Spleen (tissue), 11 donors: ENCODE results near the gene TRERF1. TPM values are rescaled to one million over a fixed set of nuclear protein-coding genes. Genes with fewer than 3 reads are reported as not detected.

Experiments used
- DNase-seq: peaks from one replicate; pipeline ENCODE4 v3.0.0-alpha.2; 2020
- H3K27ac ChIP-seq, 8 donors: fragments of 200-600 bp; sonication (generic) in 7 of 8; 1 replicate in 4 of 8; 2 replicates in 4 of 8; pipeline versions ENCODE4 v1.5.0 to v1.8.0; 2016 to 2021; ENCODE audit warnings: inconsistent platforms in 4 of 8, mild to moderate bottlenecking in 4 of 8, moderate library complexity in 1 of 8
- H3K27me3 ChIP-seq, 7 donors: fragments of 200-600 bp; sonication (generic) in 6 of 7; replicated peaks in 1 of 7; 1 replicate in 4 of 7; 2 replicates in 3 of 7; pipeline versions ENCODE4 v1.5.0 to v1.8.0; 2016 to 2021; ENCODE audit warnings: inconsistent platforms in 3 of 7, mild to moderate bottlenecking in 1 of 7
- H3K36me3 ChIP-seq, 6 donors: fragments of 200-600 bp; sonication (generic) in 5 of 6; 1 replicate in 4 of 6; 2 replicates in 2 of 6; pipeline versions ENCODE4 v1.5.0 to v1.8.0; 2016 to 2021; ENCODE audit warnings: inconsistent platforms in 2 of 6
- H3K4me1 ChIP-seq, 6 donors: fragments of 200-600 bp; sonication (generic) in 5 of 6; 1 replicate in 3 of 6; 2 replicates in 3 of 6; pipeline versions ENCODE4 v1.5.0 to v1.8.0; 2016 to 2021; ENCODE audit warnings: inconsistent platforms in 3 of 6
- H3K4me3 ChIP-seq, 8 donors: fragments of 200-600 bp; sonication (generic) in 7 of 8; 1 replicate in 4 of 8; 2 replicates in 4 of 8; pipeline versions ENCODE4 v1.5.0 to v1.8.0; 2016 to 2021; ENCODE audit warnings: inconsistent platforms in 4 of 8, mild to moderate bottlenecking in 4 of 8, moderate library complexity in 2 of 8
- H3K9me3 ChIP-seq, 8 donors: fragments of 200-600 bp; sonication (generic) in 7 of 8; 1 replicate in 4 of 8; 2 replicates in 4 of 8; pipeline versions ENCODE4 v1.5.0 to v1.8.0; 2016 to 2021; ENCODE audit warnings: inconsistent platforms in 4 of 8
- POLR2A ChIP-seq, 3 donors: fragments of 450-650 bp; IDR thresholded peaks; one replicate each; pipeline ENCODE4 v1.5.1; 2017; ENCODE audit warnings: antibody characterized with exemption in 3 of 3, mild to moderate bottlenecking in 1 of 3
- POLR2AphosphoS5 ChIP-seq, 3 donors: sonication (generic); formaldehyde crosslinking; IDR thresholded peaks; one replicate each; pipeline ENCODE4 v1.5.1; 2017; ENCODE audit warnings: antibody characterized with exemption in 3 of 3
- WGBS, 5 donors: extraction: QIAGEN DNeasy Blood & Tissue Kit in 3 of 5; methylation state at CpG; one replicate each; pipeline versions ENCODE4 v1.1.5 to v1.1.7; 2013 to 2018; 5-methylcytosine and 5-hydroxymethylcytosine counted together
- intact Hi-C: fragments of 100-400 bp; cut with DNase I; formaldehyde crosslinking; loops from one replicate; pipeline ENCODE4 v1.15.0; 2023; ENCODE audit warnings: low total_unique reads
- polyA plus RNA-seq, 3 donors: library from polyadenylated mRNA; stranded (reverse); fragments of 200-250 nt; gene quantifications; one replicate each; pipeline ENCODE4 v1.2.1, GENCODE V29; 2013
- total RNA-seq, 7 donors: library from RNA; depleted of rRNA in 3 of 7; stranded (reverse); fragments of >200 nt in 3 of 7; fragmentation: NEBNext Ultra II Directional in 4 of 7; extraction: Animal tissue kit (Norgen Biotek cat#: 25700) in 4 of 7; gene quantifications; one replicate each; pipeline versions ENCODE4 v1.1.0 to v1.2.1, GENCODE V29; 2016 to 2021
- TF ChIP-seq, protein P1 (sequence below), 11 experiments: fragments of 200-600 bp in 7 of 11; fragments of 450-650 bp in 4 of 11; sonication (generic) in 4 of 11; IDR thresholded peaks in 8 of 11; conservative IDR thresholded peaks in 3 of 11; 1 replicate in 7 of 11; 2 replicates in 4 of 11; pipeline versions ENCODE4 v1.4.0 to v1.8.0; 2016 to 2021; ENCODE audit warnings: antibody characterized with exemption in 11 of 11, inconsistent platforms in 4 of 11, mild to moderate bottlenecking in 1 of 11
- donor health status: healthy with polysubstance abuse.
- donor health status: DM: no; HTN: no; CAD: no; lungs with moderate emphysema.
- donor health status: DM: no; HTN: no; CAD: no.
- donor health status: Bipolar disorder and iron deficiency.
- donor health status: healthy.
- donor health status: DM: no; HTN: no; CAD: no.
- donor health status: DM: yes; HTN: yes; CAD: no.

Gene TRERF1
- total and polyA plus RNA-seq, 10 donors = 1.5 to 16.9 (median 12.4) TPM

DNA sequence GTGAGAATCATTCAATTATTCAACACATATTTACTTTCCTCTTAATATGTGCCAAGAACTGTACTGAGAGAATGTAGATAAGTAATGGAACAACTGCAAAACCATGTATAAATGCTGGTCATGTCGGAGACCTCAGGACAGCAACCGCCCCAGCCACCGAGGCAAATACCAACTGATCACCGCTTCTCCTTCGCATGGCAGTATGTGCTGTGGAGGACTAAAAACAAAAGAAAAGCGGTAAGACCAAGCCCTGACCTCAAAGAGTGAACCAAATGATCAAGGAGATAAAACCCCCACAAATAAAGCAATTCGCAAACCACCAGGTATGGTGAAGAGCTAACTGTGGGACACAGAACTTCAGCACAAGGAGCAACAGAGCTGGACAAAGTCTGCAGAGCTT is 104.3 kb downstream of the TRERF1 start:
- Histone ChIP-seq H3K4me1 (peaks cover 0 to 16% (median 2%) of the 10 kb centered on the region in 6 donors), H3K9me3 (no peaks in the 10 kb centered on the region), H3K27me3 (no peaks in the 10 kb centered on the region), H3K27ac (no peak overlapping the region), H3K36me3 (no peaks in the 10 kb centered on the region), H3K4me3 (no peak overlapping the region)
- WGBS, 5 donors = 83 to 96% (median 94%) methylated on average over 7 of the region's 7 CpGs
- intact Hi-C loops = no loop called here
- TF ChIP-seq, protein P1, sequence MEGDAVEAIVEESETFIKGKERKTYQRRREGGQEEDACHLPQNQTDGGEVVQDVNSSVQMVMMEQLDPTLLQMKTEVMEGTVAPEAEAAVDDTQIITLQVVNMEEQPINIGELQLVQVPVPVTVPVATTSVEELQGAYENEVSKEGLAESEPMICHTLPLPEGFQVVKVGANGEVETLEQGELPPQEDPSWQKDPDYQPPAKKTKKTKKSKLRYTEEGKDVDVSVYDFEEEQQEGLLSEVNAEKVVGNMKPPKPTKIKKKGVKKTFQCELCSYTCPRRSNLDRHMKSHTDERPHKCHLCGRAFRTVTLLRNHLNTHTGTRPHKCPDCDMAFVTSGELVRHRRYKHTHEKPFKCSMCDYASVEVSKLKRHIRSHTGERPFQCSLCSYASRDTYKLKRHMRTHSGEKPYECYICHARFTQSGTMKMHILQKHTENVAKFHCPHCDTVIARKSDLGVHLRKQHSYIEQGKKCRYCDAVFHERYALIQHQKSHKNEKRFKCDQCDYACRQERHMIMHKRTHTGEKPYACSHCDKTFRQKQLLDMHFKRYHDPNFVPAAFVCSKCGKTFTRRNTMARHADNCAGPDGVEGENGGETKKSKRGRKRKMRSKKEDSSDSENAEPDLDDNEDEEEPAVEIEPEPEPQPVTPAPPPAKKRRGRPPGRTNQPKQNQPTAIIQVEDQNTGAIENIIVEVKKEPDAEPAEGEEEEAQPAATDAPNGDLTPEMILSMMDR (IDR thresholded peaks at IDR 0.05 in 8 of 11, conservative IDR thresholded peaks at IDR 0.05 in 3 of 11) = no peak
- TF ChIP-seq POLR2AphosphoS5 (IDR thresholded peaks at IDR 0.05) (no peak), POLR2A (IDR thresholded peaks at IDR 0.05) (no peak)
- DNase-seq = no peak

DNA sequence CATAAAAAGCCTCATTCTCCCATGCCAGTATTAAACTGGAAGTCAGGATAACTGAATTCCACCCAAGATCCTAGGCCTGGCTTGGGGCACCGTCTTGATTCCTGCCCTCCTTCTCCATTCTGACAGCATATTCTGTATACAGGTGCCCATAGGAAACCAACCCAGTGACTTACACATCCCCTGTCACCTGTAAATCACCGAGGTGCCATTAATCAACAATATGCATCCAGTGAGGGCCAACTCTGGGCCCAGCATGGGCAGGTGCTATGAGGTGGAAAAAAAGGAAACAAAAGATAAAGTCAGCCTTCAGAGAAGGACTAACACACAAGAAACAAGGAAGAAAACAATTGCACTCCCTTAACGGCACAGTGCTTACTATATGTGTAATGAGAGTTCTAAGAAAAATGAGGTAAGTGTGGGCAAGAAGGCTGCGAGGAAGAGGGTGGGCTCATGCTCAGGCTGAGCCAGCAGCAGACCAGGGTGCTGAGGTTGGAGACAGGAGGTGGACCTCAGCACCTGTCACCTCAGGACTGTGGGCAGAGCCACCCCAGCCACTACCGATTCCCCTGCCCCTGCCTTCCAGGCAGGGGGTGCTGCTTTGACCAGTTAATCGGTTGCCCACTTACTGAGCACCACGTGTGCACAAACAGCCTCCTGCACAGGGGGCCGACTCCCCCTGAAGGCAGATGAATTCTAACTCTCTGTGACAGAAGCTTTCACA is 105.9 kb downstream of the TRERF1 start:
- intact Hi-C loops = no loop called here
- TF ChIP-seq POLR2AphosphoS5 (IDR thresholded peaks at IDR 0.05) (peak in 1 of 3 donors; percentile 17), POLR2A (IDR thresholded peaks at IDR 0.05) (no peak)
- Histone ChIP-seq H3K36me3 (no peaks in the 10 kb centered on the region), H3K27me3 (no peaks in the 10 kb centered on the region), H3K4me1 (peaks cover 0 to 16% (median 2%) of the 10 kb centered on the region in 6 donors), H3K27ac (peak overlapping the region in 1 of 8 donors; percentile 17), H3K4me3 (no peak overlapping the region), H3K9me3 (no peaks in the 10 kb centered on the region)
- WGBS, 5 donors = 67 to 79% (median 78%) methylated on average over 8 of the region's 8 CpGs
- no peak for DNase-seq

DNA sequence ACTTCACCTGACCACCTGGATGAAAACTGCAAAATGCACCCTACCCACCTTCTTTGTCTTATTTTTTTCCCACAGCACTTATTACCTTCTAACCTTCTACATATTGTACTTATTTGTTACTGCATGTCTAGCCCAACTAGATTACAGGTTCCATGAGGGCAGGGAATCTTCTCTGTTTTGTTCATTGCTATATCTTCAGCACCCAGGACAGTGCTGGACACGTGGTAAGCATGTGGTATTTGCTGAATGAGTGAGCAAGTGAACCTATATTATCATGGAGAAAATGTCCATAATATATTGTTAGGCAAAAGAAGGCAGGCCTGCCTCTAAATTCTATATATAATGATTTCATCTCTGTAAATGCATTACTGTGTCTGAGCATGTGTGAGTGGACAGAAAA is 107.0 kb downstream of the TRERF1 start:
- no peaks in the 10 kb centered on the region for H3K36me3 ChIP-seq
- H3K27ac ChIP-seq = no peak overlapping the region
- H3K4me1 ChIP-seq = peaks cover 0 to 16% (median 2%) of the 10 kb centered on the region in 6 donors
- H3K4me3 ChIP-seq = no peak overlapping the region
- 69 to 83% (median 76%) methylated on average over 1 of the region's 1 CpG for WGBS, 5 donors
- intact Hi-C loops = no loop called here
- TF ChIP-seq POLR2A (IDR thresholded peaks at IDR 0.05) = no peak
- no peak for TF ChIP-seq POLR2AphosphoS5 (IDR thresholded peaks at IDR 0.05)
- TF ChIP-seq, protein P1 (IDR thresholded peaks at IDR 0.05 in 8 of 11, conservative IDR thresholded peaks at IDR 0.05 in 3 of 11) = no peak
- no peak for DNase-seq
- H3K27me3 ChIP-seq = no peaks in the 10 kb centered on the region
- no peaks in the 10 kb centered on the region for H3K9me3 ChIP-seq

DNA sequence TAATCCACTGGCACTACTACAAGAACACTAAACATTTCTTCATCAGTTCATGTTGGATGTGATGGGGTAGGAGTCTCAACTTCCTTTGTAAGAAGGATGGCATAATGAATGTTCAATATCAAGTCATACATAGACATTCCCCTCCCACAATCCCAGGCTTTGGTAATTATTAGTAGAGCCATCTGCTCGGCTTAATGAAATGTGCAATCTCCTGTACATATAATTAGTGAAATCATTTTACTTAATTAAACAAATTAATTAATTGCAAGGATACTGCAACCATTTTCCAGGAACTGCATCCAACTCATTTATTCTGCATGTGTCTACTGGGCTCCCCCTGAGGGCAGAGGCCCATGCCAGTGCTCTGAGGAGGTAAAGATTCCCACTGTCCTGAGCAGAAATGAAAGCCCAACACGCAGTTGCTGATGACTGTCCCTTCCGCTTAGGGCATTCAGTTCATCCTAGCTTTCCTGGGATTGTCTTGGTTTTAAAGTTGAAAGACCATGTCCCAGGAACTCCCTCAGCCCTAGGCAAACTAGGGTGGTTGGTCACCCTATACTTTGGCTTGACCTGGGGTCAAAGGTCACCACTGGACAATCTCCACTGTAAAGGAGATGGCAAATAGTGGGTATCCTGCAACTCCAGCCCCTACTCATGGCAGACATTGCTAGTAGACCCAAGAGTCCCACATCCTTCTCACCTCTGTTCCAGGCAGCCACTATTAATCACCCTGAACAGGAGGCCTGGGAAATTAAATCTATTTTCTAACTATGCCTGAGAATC is 109.8 kb downstream of the TRERF1 start:
- no peak for DNase-seq
- Histone ChIP-seq H3K9me3 (no peaks in the 10 kb centered on the region), H3K27ac (no peak overlapping the region), H3K36me3 (no peaks in the 10 kb centered on the region), H3K27me3 (no peaks in the 10 kb centered on the region), H3K4me1 (peaks cover 0 to 16% (median 2%) of the 10 kb centered on the region in 6 donors), H3K4me3 (no peak overlapping the region)
- intact Hi-C loops = no loop called here
- TF ChIP-seq POLR2A (IDR thresholded peaks at IDR 0.05) (no peak), POLR2AphosphoS5 (IDR thresholded peaks at IDR 0.05) (no peak)
- TF ChIP-seq, protein P1 (IDR thresholded peaks at IDR 0.05 in 8 of 11, conservative IDR thresholded peaks at IDR 0.05 in 3 of 11) = no peak
- 94 to 100% (median 96%) methylated on average over 3 of the region's 3 CpGs for WGBS, 5 donors
